Gastrocnemius medialis (tissue), 4 donors: ENCODE results near the gene PPM1L. TPM values are rescaled to one million over a fixed set of nuclear protein-coding genes. Genes with fewer than 3 reads are reported as not detected.
"Not testable (repeated sequence)": the region's sequence is repeated elsewhere in the genome, so short reads cannot be mapped to it uniquely, and the experiment has no call there.

Experiments used
- ATAC-seq, 2 donors: fragments of 150-250 bp; one replicate each; pipeline ENCODE4 v1.9.1; 2016
- DNase-seq, 2 donors: peaks; one replicate each; pipeline ENCODE4 v3.0.0-alpha.2; 2019
- H3K27ac ChIP-seq, 4 donors: fragments of 200-600 bp; sonication (generic); 1 replicate in 1 of 4; 2 replicates in 3 of 4; pipeline ENCODE4 v1.5.1; 2016 to 2018; ENCODE audit warnings: mild to moderate bottlenecking in 2 of 4, moderate library complexity in 1 of 4
- H3K27me3 ChIP-seq, 3 donors: fragments of 200-600 bp; sonication (generic) in 2 of 3; 1 replicate in 1 of 3; 2 replicates in 2 of 3; pipeline versions ENCODE4 v1.5.1 to v1.6.0; 2016 to 2019; ENCODE audit warnings: mild to moderate bottlenecking in 1 of 3, moderate library complexity in 1 of 3
- H3K36me3 ChIP-seq, 2 donors: fragments of 200-600 bp; sonication (generic) in 1 of 2; one replicate each; pipeline ENCODE4 v1.5.1; 2017 to 2018
- H3K4me1 ChIP-seq, 2 donors: fragments of 200-600 bp; sonication (generic) in 1 of 2; one replicate each; pipeline ENCODE4 v1.5.1; 2016 to 2017; ENCODE audit warnings: mild to moderate bottlenecking in 2 of 2
- H3K4me3 ChIP-seq, 4 donors: fragments of 200-600 bp; sonication (generic) in 3 of 4; 1 replicate in 1 of 4; 2 replicates in 3 of 4; pipeline ENCODE4 v1.5.1; 2016 to 2019; ENCODE audit warnings: mild to moderate bottlenecking in 2 of 4
- H3K9me3 ChIP-seq, 3 donors: fragments of 200-600 bp; sonication (generic) in 2 of 3; 1 replicate in 1 of 3; 2 replicates in 2 of 3; pipeline ENCODE4 v1.5.1; 2016 to 2019
- CTCF ChIP-seq, 5 experiments: fragments of 450-650 bp in 3 of 5; fragments of 200-600 bp in 2 of 5; sonication (generic) in 2 of 5; IDR thresholded peaks in 4 of 5; conservative IDR thresholded peaks in 1 of 5; 1 replicate in 4 of 5; 2 replicates in 1 of 5; pipeline ENCODE4 v1.5.1; 2016 to 2019; ENCODE audit warnings: antibody characterized with exemption in 5 of 5, mild to moderate bottlenecking in 3 of 5, moderate library complexity in 3 of 5
- POLR2A ChIP-seq, 2 donors: fragments of 450-650 bp; IDR thresholded peaks; one replicate each; pipeline ENCODE4 v1.6.1; 2017; ENCODE audit warnings: antibody characterized with exemption in 2 of 2, mild to moderate bottlenecking in 2 of 2, moderate library complexity in 2 of 2
- in situ Hi-C, 4 donors: fragments of 200-750 bp; cut with MboI; loops; one replicate each; pipeline versions ENCODE4 v1.15.0 to v1.8.0; 2017; ENCODE audit warnings: low sequenced_read_pairs in 4 of 4
- intact Hi-C: fragments of 100-400 bp; cut with DNase I; formaldehyde crosslinking; loops from one replicate; pipeline ENCODE4 v1.15.1; 2023; ENCODE audit warnings: low total_unique reads
- total RNA-seq, 4 donors: library from RNA; depleted of rRNA; stranded (reverse); fragments of >200 nt; gene quantifications; one replicate each; pipeline versions ENCODE4 v1.1.0 to v1.2.3, GENCODE V29; 2016

PPM1L gene
- total RNA-seq = 100 to 1,000 TPM in 3 of 4 donors, 10 to 100 TPM in 1; 85.0 to 243 (median 122) TPM

GRCh38 chr3:160755776-160756304 is at the start of gene PPM1L:
PPM1L (plus strand) TSS chr3:160756231.
- H3K9me3 ChIP-seq = no peaks in the 10 kb centered on the region
- DNase-seq = peak; percentile 31 to 41
- no peaks in the 10 kb centered on the region for H3K27me3 ChIP-seq
- peak; percentile 31 to 43 for ATAC-seq
- H3K36me3 ChIP-seq = no peaks in the 10 kb centered on the region
- H3K4me1 ChIP-seq = peaks cover 28 to 31% of the 10 kb centered on the region in 2 donors
- peak within 1 kb of the TSS; percentile 94 to 99 (median 96) for H3K27ac ChIP-seq
- in situ Hi-C loops = loop anchor here in 2 of 4 donors (10.0 kb wide), 2 partner anchors 49 to 191 kb away; partner anchors contain the start of gene KPNA4 (in 2 of the 2)
- H3K4me3 ChIP-seq = peak within 1 kb of the TSS; percentile 82 to 97 (median 89)
- intact Hi-C loops = loop anchor here (1.0 to 10.0 kb wide), 9 partner anchors 17 to 901 kb away; partner anchors contain the start of genes KPNA4 and NMD3
- TF ChIP-seq POLR2A (IDR thresholded peaks at IDR 0.05) (no peak), CTCF (IDR thresholded peaks at IDR 0.05 in 4 of 5, conservative IDR thresholded peaks at IDR 0.05 in 1 of 5) (peak in 1 of 5 experiments; percentile 7)

- Histone ChIP-seq H3K27ac (no peak overlapping the region), H3K36me3 (no peaks in the 10 kb centered on the region), H3K4me1 (no peaks in the 10 kb centered on the region), H3K27me3 (no peaks in the 10 kb centered on the region), H3K9me3 (no peaks in the 10 kb centered on the region), H3K4me3 (no peak overlapping the region)
- in situ Hi-C loops (loop anchor here (5.0 to 25.0 kb wide), 4 partner anchors 228 to 705 kb away; partner anchors contain the start of gene NMD3 (in 2 of the 4)), intact Hi-C loops (loop anchor here (1.0 kb wide), 1 partner anchor 235 kb away; no protein-coding TSS in a partner anchor)
- DNase-seq (peak in 1 of 2 donors; percentile 24), ATAC-seq (peak; percentile 88 to 97)
- no peak for TF ChIP-seq POLR2A (IDR thresholded peaks at IDR 0.05)
- TF ChIP-seq CTCF (IDR thresholded peaks at IDR 0.05 in 4 of 5, conservative IDR thresholded peaks at IDR 0.05 in 1 of 5) = peak; percentile 52 to 70 (median 60)
Measured at GRCh38 chr3:160707187-160707794, 48.7 kb upstream of the PPM1L start.

GRCh38 chr3:160709477-160710182 is 46.4 kb upstream of the PPM1L start:
- DNase-seq = no peak
- in situ Hi-C loops (loop anchor here (5.0 to 25.0 kb wide), 4 partner anchors 225 to 703 kb away; partner anchors contain the start of gene NMD3 (in 2 of the 4)), intact Hi-C loops (no loop called here)
- no peaks in the 10 kb centered on the region for H3K9me3 ChIP-seq
- no peaks in the 10 kb centered on the region for H3K4me1 ChIP-seq
- no peaks in the 10 kb centered on the region for H3K36me3 ChIP-seq
- no peak overlapping the region for H3K4me3 ChIP-seq
- no peaks in the 10 kb centered on the region for H3K27me3 ChIP-seq
- H3K27ac ChIP-seq = no peak overlapping the region
- TF ChIP-seq CTCF (IDR thresholded peaks at IDR 0.05 in 4 of 5, conservative IDR thresholded peaks at IDR 0.05 in 1 of 5) (no peak), POLR2A (IDR thresholded peaks at IDR 0.05) (no peak)
- ATAC-seq = no peak

- in situ Hi-C loops = loop anchor here in 2 of 4 donors (25.0 kb wide), 2 partner anchors 499 to 699 kb away; partner anchors contain the start of gene NMD3 (in 2 of the 2)
- H3K4me3 ChIP-seq, H3K27me3 ChIP-seq, intact Hi-C loops, H3K27ac ChIP-seq, H3K4me1 ChIP-seq, ATAC-seq, DNase-seq, H3K9me3 ChIP-seq, H3K36me3 ChIP-seq: not testable (repeated sequence)
Measured at GRCh38 chr3:160713144-160713543, 42.9 kb upstream of the PPM1L start.
